Measurements from ENCODE around the gene ATXN1.

- TF ChIP-seq CTCF (IDR thresholded peaks at IDR 0.05; ENCODE audit: insufficient read depth, low read length, poor library complexity, severe bottlenecking): no peak
- TF ChIP-seq EZH2phosphoT487 (conservative IDR thresholded peaks at IDR 0.05; ENCODE audit: low read length): no peak
Measured at GRCh38 chr6:16767765-16768476, 6.7 kb upstream of the ATXN1 start.
